GM12875 (cell line): Measurements from ENCODE around the gene TTC21A.

Source experiments
- H3K4me3 ChIP-seq: one replicate; pipeline ENCODE4 v1.5.1; 2011; ENCODE audit warnings: low read depth, low read length, control low read depth
- TF ChIP-seq, protein P1 (sequence below): IDR thresholded peaks from 2 replicates; pipeline ENCODE4 v1.5.1; 2011; ENCODE audit warnings: low read depth, mild to moderate bottlenecking, control low read depth, inconsistent platforms, low read length, moderate library complexity, borderline replicate concordance; ENCODE audit not compliant: insufficient read depth

TTC21A gene

DNA sequence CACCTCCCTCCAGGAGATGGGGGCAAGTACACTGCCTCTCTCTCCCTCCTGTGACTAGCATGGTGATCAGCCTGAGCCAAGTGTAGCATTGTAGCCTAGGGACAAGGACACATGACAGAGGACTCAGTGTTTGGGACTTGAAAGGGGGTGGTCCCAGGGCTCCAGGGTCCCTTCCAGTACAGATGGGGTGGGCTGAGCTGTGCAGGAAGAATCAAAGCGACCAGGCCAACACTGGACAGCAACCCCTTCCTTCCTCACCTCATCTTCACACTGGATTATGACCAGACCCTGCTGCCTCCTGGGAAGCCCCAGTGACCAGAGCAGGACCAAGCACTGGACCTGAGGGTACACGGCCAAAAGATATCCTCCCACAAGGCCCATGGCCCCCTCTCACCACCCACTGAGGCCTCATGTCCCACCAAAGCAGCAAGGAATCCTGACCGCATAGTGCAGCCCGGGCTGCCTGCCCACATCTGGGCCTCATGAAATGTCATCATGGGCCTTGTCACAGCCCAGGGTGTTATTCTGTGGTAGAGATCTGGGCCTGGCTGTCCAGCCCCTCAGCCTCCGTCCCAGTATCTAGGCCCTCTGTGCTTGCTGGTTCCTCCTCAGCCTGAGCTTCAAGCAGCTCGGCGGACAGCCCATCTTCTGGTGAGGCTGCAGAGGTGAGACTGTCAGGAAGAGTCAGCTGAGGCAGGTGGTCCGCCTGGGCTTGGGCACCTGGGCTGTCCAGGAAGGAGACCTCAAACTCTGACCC, 9.6 kb upstream of the TTC21A start:
- no peak overlapping the region for H3K4me3 ChIP-seq
- TF ChIP-seq, protein P1, sequence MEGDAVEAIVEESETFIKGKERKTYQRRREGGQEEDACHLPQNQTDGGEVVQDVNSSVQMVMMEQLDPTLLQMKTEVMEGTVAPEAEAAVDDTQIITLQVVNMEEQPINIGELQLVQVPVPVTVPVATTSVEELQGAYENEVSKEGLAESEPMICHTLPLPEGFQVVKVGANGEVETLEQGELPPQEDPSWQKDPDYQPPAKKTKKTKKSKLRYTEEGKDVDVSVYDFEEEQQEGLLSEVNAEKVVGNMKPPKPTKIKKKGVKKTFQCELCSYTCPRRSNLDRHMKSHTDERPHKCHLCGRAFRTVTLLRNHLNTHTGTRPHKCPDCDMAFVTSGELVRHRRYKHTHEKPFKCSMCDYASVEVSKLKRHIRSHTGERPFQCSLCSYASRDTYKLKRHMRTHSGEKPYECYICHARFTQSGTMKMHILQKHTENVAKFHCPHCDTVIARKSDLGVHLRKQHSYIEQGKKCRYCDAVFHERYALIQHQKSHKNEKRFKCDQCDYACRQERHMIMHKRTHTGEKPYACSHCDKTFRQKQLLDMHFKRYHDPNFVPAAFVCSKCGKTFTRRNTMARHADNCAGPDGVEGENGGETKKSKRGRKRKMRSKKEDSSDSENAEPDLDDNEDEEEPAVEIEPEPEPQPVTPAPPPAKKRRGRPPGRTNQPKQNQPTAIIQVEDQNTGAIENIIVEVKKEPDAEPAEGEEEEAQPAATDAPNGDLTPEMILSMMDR, result no peak

DNA sequence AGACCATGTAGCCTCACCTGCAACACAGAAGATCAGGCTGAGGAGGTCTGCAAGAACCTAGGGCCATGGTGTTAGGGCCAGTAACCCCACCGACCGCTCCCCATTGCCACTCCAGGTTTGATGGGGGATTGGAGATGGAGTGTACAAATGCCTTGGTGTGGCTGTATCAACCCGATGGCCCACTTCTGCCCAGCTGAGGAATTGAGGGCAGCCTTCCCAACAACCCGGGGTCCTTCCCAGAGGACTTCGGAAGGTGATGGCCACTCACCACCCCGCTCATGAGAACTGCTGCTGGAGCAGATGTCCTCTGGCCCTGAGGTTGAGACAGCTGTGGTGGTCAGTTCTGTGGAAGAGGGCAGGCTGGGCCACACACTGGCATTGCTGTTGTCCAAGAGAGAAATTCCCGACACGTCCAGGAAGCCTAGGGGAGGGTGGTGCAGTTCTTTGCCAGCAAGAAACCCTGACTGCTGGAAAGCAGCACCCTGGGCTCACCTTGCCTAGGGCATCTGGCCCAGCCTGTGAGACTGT, 8.9 kb upstream of the TTC21A start:
- no peak overlapping the region for H3K4me3 ChIP-seq
- TF ChIP-seq, protein P1, result no peak

DNA sequence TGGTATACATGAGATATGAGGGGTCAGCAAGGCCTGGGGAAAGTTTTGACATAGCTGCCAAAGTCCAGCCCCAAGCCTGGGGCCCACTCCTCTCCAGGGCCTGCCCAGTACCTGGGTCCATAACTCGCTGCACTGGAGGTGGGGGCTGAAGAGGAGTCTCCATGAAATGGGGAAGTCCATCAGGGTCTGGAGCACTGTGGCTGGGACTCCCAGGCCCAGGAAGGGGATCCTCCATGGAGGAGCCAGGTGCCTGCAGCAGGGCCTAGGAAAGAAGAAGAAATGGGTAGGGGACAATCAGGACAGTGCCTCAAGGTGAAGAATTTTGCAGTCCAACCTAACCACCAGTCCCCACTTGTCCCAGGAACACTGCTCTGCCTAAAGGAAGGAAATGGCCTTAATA, 8.2 kb upstream of the TTC21A start:
- TF ChIP-seq, protein P1, result no peak
- no peak overlapping the region for H3K4me3 ChIP-seq

DNA sequence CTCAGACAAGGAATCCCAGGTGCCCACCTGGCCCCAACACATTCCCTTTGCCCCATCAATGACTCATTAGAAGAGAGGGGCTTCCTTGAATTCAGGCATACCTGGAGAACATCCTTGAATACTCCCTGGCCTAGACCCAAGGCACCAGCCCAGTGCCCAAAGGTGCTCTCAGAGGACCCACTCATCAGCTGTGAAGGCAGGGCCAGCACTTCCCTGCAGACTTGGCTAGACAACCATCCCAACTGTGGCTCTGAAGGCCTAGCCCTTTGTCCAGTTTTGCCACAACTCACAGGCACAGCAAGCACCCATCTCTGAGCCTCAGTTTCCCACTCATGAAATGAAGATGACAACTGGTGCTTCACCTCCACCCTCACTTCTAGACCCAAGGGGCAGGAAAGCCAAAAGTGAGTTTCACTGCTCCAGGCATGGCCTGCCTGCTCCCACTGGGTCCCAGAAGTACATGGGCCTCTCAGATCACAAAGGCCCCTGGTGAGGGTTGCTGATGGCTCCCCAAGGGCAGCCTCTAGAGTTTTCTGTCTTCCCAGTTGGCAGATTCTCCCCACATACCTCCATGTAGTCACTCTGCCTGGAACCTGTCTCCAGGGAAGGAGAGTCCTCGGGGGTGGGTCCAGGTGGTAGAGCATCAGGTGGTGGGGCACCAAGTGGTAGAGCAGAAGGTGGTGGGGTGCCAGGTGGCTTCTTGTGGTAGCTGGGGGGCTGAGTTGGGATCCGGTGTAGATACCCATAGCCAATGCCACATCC, 7.6 kb upstream of the TTC21A start:
- TF ChIP-seq, protein P1, result no peak
- no peak overlapping the region for H3K4me3 ChIP-seq

DNA sequence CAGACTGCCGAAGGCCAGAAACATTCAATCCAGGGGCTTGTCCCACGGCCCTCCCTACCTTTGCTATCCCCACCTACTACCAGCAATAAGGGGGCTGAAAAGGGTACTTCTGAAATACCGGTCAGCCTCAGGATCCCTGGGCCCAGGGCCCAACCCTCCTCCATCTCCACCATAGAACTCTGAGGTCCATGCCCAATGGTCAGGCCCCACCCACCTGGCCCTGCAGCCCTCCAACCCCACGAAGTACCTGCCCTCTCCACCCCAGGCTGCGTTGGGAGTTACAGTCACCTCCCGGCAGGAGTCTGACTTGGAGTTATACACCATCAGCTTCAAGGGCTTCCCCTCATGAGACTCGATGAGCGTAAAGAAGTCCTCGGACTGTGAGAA, 7.0 kb upstream of the TTC21A start:
- TF ChIP-seq, protein P1, result no peak
- no peak overlapping the region for H3K4me3 ChIP-seq

DNA sequence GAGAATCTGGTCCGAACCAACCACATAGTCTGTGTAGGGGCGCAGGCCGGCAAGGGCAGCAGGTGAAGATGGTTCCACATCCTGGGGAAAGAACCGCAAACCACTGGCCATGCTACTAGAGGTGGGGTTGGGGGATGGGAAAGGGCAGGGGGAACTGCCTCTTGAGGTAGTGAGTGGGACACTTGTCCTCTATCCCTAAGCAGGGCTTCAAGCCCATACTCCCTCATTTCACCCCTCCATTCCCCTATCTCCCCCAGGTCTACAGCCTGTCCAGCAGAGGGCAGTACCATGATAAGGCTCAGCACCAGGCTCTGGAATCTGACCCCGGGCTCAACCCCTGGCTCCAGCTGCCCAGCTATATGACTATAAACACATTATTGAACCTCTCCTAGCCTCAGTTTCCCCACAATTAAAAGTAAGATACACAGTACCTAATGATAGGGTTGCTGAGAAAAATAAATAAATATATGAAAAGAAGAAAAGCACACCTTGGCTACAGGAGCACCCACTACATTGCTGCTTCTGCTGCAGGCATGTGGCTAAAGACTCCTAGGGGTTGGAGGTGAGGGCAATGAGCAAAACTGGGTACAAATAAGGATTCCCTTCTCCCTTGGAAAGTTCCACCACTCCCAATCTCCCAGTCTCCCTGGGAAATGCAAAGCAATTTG, 6.3 kb upstream of the TTC21A start:
- no peak overlapping the region for H3K4me3 ChIP-seq
- TF ChIP-seq, protein P1, result peak; percentile 78
